ENCODE measurements around the gene DECR2. TPM values are rescaled to one million over a fixed set of nuclear protein-coding genes. Genes with fewer than 3 reads are reported as not detected.

The DECR2 gene
- total and polyA plus RNA-seq, 9 of the 15 experiments (the other 6 are each of a cell fraction or from before 2014, with no cell fraction given) = 1.0 to 31.9 (median 10.3) TPM

DNA sequence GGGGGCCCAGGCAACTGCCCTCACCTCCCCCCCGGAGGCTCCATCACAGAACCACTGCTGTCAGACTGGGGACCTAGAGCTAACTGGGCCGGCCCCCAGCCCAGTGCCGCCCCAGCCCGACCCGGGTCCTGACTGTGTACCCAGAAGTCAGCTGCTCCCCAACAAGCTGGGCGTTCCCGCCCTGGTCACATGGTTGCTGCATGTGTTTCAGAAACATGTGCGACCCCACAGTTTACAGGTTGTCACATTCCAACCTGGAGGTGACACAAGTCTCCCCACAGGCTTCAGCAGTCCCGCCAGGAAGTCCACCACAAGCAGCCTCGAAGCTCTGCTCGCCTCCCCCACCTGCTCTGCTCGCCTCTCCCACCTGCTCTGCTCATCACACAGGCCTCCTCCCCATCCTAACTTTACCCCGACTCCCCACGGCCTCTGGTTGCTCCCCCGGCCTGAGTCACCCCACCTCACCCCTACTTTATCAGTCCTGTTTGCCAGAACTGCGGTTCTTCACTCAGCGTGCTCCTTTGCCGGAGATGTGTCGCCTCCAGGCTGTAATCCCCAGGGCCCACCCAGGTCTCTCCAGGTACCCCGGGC, 32.3 kb upstream of the DECR2 start (continued):
- TF ChIP-seq, protein P1, sequence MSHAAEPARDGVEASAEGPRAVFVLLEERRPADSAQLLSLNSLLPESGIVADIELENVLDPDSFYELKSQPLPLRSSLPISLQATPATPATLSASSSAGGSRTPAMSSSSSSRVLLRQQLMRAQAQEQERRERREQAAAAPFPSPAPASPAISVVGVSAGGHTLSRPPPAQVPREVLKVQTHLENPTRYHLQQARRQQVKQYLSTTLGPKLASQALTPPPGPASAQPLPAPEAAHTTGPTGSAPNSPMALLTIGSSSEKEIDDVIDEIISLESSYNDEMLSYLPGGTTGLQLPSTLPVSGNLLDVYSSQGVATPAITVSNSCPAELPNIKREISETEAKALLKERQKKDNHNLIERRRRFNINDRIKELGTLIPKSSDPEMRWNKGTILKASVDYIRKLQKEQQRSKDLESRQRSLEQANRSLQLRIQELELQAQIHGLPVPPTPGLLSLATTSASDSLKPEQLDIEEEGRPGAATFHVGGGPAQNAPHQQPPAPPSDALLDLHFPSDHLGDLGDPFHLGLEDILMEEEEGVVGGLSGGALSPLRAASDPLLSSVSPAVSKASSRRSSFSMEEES (CRISPR knock-in tag; IDR thresholded peaks at IDR 0.05) = no peak
- no peak for TF ChIP-seq RB1 (IDR thresholded peaks at IDR 0.05; ENCODE audit: low read depth)
- TF ChIP-seq KLF6 (CRISPR knock-in tag; IDR thresholded peaks at IDR 0.05; ENCODE audit: borderline replicate concordance) = no peak
- no peak for TF ChIP-seq RBM22 (IDR thresholded peaks at IDR 0.05; ENCODE audit: low read depth, low read length, poor library complexity, severe bottlenecking)
- no peak for TF ChIP-seq ZBTB26 (CRISPR knock-in tag; IDR thresholded peaks at IDR 0.05)
- TF ChIP-seq NCOA1 (IDR thresholded peaks at IDR 0.05; ENCODE audit: low read depth) = no peak
- TF ChIP-seq, protein P2, sequence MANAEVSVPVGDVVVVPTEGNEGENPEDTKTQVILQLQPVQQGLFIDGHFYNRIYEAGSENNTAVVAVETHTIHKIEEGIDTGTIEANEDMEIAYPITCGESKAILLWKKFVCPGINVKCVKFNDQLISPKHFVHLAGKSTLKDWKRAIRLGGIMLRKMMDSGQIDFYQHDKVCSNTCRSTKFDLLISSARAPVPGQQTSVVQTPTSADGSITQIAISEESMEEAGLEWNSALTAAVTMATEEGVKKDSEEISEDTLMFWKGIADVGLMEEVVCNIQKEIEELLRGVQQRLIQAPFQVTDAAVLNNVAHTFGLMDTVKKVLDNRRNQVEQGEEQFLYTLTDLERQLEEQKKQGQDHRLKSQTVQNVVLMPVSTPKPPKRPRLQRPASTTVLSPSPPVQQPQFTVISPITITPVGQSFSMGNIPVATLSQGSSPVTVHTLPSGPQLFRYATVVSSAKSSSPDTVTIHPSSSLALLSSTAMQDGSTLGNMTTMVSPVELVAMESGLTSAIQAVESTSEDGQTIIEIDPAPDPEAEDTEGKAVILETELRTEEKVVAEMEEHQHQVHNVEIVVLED (CRISPR knock-in tag; IDR thresholded peaks at IDR 0.05) = no peak
- TF ChIP-seq BCOR (IDR thresholded peaks at IDR 0.05) = no peak

All from K562 (cell line).